ENCODE results near the gene SYNGR2. TPM values are rescaled to one million over a fixed set of nuclear protein-coding genes. Genes with fewer than 3 reads are reported as not detected.

SYNGR2 gene
- total and polyA plus RNA-seq, 9 of the 15 experiments (the other 6 are each of a cell fraction or from before 2014, with no cell fraction given): 1.4 to 173 (median 87.8) TPM

DNA sequence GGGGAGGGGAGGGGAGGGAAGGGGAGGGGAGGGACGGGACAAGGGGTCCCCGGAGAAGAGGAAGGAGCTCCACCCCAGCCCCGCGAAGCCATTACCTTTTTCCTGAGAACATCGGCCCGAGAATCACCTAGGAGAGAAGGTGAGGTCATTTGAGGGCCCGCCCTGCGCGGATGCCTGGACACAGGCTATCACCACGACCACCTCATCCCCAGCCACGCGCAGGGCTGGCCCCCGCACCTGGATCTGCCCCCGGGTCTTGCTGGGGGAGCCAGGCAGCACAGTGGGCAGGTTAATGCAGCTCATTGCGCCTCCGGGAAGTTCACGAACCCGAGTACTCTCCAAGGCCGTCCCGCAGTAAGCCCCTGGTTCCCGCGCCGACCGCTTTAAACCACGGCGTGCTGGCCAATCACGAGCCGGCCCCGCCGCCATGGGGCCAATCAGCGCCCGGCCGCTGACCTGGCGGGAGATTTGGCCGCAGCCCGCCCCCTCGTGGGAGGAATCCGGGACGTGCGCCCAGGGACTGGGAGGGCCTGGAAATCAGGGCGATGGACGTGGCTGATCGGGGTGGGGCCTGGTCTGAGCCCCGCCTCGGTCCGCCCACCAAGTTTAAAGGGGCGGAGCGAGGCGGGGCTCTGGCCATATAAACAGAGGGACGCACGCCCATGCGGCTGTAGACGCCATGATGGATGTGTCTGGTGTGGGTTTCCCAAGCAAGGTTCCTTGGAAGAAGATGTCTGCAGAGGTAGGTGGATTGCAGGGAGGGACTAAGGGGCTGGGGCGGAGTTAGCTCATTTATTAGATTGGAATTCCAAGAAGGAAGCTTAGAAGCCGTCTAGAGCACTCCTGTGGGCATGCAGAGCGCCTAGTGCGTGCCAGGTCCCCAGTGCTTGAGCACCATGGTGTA lies 18.6 kb downstream of the SYNGR2 start, which contains the start of the genes AFMID and TK1 (continued):
- TF ChIP-seq, protein P1, sequence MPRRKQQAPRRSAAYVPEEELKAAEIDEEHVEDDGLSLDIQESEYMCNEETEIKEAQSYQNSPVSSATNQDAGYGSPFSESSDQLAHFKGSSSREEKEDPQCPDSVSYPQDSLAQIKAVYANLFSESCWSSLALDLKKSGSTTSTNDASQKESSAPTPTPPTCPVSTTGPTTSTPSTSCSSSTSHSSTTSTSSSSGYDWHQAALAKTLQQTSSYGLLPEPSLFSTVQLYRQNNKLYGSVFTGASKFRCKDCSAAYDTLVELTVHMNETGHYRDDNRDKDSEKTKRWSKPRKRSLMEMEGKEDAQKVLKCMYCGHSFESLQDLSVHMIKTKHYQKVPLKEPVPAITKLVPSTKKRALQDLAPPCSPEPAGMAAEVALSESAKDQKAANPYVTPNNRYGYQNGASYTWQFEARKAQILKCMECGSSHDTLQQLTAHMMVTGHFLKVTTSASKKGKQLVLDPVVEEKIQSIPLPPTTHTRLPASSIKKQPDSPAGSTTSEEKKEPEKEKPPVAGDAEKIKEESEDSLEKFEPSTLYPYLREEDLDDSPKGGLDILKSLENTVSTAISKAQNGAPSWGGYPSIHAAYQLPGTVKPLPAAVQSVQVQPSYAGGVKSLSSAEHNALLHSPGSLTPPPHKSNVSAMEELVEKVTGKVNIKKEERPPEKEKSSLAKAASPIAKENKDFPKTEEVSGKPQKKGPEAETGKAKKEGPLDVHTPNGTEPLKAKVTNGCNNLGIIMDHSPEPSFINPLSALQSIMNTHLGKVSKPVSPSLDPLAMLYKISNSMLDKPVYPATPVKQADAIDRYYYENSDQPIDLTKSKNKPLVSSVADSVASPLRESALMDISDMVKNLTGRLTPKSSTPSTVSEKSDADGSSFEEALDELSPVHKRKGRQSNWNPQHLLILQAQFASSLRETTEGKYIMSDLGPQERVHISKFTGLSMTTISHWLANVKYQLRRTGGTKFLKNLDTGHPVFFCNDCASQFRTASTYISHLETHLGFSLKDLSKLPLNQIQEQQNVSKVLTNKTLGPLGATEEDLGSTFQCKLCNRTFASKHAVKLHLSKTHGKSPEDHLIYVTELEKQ (CRISPR knock-in tag; IDR thresholded peaks at IDR 0.05): no peak
- TF ChIP-seq, protein P2, sequence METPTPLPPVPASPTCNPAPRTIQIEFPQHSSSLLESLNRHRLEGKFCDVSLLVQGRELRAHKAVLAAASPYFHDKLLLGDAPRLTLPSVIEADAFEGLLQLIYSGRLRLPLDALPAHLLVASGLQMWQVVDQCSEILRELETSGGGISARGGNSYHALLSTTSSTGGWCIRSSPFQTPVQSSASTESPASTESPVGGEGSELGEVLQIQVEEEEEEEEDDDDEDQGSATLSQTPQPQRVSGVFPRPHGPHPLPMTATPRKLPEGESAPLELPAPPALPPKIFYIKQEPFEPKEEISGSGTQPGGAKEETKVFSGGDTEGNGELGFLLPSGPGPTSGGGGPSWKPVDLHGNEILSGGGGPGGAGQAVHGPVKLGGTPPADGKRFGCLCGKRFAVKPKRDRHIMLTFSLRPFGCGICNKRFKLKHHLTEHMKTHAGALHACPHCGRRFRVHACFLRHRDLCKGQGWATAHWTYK (CRISPR knock-in tag; IDR thresholded peaks at IDR 0.05): no peak
- TF ChIP-seq ARID2 (IDR thresholded peaks at IDR 0.05) (no peak), PRMT5 (CRISPR knock-in tag; IDR thresholded peaks at IDR 0.05) (0 out of 2 replicates have a peak, but pooled peaks have one; percentile 30), CXXC5 (CRISPR knock-in tag; IDR thresholded peaks at IDR 0.05) (peak; percentile 96), U2AF1 (optimal IDR thresholded peaks at IDR 0.05; ENCODE audit: low read depth, low read length) (peak; percentile 82), HDAC2 (IDR thresholded peaks at IDR 0.05) (no peak; the same call in none of the 2 replicates), NONO (IDR thresholded peaks at IDR 0.05; ENCODE audit: low read depth in 2 of 2, low read length in 1 of 2) (peak; percentile 23 to 58; a peak in 2 of 4 replicates), CBX8 (IDR thresholded peaks at IDR 0.05; ENCODE audit: borderline replicate concordance, extremely low read depth, low read depth, low read length, poor library complexity, severe bottlenecking) (no peak), ZFX (CRISPR knock-in tag; IDR thresholded peaks at IDR 0.05) (peak; percentile 68), HDGF (IDR thresholded peaks at IDR 0.05) (no peak), ZNF561 (CRISPR knock-in tag; conservative IDR thresholded peaks at IDR 0.05) (no peak), EP400 (IDR thresholded peaks at IDR 0.05) (peak; percentile 98), RNF2 (IDR thresholded peaks at IDR 0.05) (peak; percentile 66; the same call in 1 of the 2 replicates), HMG20B (CRISPR knock-in tag; IDR thresholded peaks at IDR 0.05) (no peak), HNRNPK (IDR thresholded peaks at IDR 0.05; ENCODE audit: low read depth, low read length, poor library complexity, severe bottlenecking) (no peak)
- TF ChIP-seq, protein P3, sequence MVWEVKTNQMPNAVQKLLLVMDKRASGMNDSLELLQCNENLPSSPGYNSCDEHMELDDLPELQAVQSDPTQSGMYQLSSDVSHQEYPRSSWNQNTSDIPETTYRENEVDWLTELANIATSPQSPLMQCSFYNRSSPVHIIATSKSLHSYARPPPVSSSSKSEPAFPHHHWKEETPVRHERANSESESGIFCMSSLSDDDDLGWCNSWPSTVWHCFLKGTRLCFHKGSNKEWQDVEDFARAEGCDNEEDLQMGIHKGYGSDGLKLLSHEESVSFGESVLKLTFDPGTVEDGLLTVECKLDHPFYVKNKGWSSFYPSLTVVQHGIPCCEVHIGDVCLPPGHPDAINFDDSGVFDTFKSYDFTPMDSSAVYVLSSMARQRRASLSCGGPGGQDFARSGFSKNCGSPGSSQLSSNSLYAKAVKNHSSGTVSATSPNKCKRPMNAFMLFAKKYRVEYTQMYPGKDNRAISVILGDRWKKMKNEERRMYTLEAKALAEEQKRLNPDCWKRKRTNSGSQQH (CRISPR knock-in tag; IDR thresholded peaks at IDR 0.05): 0 out of 2 replicates have a peak, but pooled peaks have one; percentile 52
- TF ChIP-seq, protein P4, sequence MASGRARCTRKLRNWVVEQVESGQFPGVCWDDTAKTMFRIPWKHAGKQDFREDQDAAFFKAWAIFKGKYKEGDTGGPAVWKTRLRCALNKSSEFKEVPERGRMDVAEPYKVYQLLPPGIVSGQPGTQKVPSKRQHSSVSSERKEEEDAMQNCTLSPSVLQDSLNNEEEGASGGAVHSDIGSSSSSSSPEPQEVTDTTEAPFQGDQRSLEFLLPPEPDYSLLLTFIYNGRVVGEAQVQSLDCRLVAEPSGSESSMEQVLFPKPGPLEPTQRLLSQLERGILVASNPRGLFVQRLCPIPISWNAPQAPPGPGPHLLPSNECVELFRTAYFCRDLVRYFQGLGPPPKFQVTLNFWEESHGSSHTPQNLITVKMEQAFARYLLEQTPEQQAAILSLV (tag; IDR thresholded peaks at IDR 0.05): no peak

Data from K562 (cell line).